HepG2 (cell line): ENCODE results near the gene CAMTA2. TPM values are rescaled to one million over a fixed set of nuclear protein-coding genes. Genes with fewer than 3 reads are reported as not detected.

Source experiments
- ARNTL ChIP-seq: sonication (generic); formaldehyde crosslinking; IDR thresholded peaks from 2 replicates; pipeline ENCODE4 v1.4.0; 2020; ENCODE audit warnings: mild to moderate bottlenecking, missing genetic modification reagents
- HES4 ChIP-seq: sonication (generic); formaldehyde crosslinking; IDR thresholded peaks from 2 replicates; pipeline ENCODE4 v1.9.0; 2021; ENCODE audit warnings: mild to moderate bottlenecking, missing genetic modification reagents, borderline replicate concordance
- NFE2L1 ChIP-seq: sonication (generic); formaldehyde crosslinking; IDR thresholded peaks from 2 replicates; pipeline ENCODE4 v1.4.0; 2020; ENCODE audit warnings: missing genetic modification reagents, mild to moderate bottlenecking, borderline replicate concordance
- SAFB2 ChIP-seq: sonication (generic); formaldehyde crosslinking; IDR thresholded peaks from 2 replicates; pipeline ENCODE4 v1.5.1; 2020; ENCODE audit warnings: missing genetic modification reagents, low read depth, mild to moderate bottlenecking, borderline replicate concordance
- TAF15 ChIP-seq: fragments of 200-400 bp; formaldehyde crosslinking; IDR thresholded peaks from one replicate; pipeline ENCODE4 v1.6.1; 2018; ENCODE audit warnings: mild to moderate bottlenecking, low read depth, low read length; ENCODE audit not compliant: poor library complexity, severe bottlenecking
- ZFP36 ChIP-seq: fragments of 150-350 bp; IDR thresholded peaks from 2 replicates; pipeline ENCODE4 v1.6.1; 2018; ENCODE audit warnings: borderline replicate concordance, low read length, low read depth; ENCODE audit not compliant: partially characterized antibody
- ZFX ChIP-seq: sonication (generic); formaldehyde crosslinking; IDR thresholded peaks from 2 replicates; pipeline ENCODE4 v1.4.0; 2020; ENCODE audit warnings: mild to moderate bottlenecking, low read depth, missing genetic modification reagents, moderate library complexity
- ZNF296 ChIP-seq: sonication (generic); formaldehyde crosslinking; conservative IDR thresholded peaks from 2 replicates; pipeline ENCODE4 v1.5.0; 2020; ENCODE audit warnings: mild to moderate bottlenecking, missing genetic modification reagents
- ZNF333 ChIP-seq: sonication (generic); formaldehyde crosslinking; IDR thresholded peaks from 2 replicates; pipeline ENCODE4 v1.4.0; 2020; ENCODE audit warnings: mild to moderate bottlenecking, missing genetic modification reagents, borderline replicate concordance
- ZNF547 ChIP-seq: sonication (generic); formaldehyde crosslinking; IDR thresholded peaks from 2 replicates; pipeline ENCODE4 v1.5.1; 2020; ENCODE audit warnings: mild to moderate bottlenecking, missing genetic modification reagents
- polyA plus RNA-seq, 8 experiments: library from polyadenylated mRNA; depleted of rRNA in 3 of 8; stranded (reverse) in 7 of 8; unstranded in 1 of 8; fragments of >200 nt; fragmentation: Illumina TruSeq in 4 of 8; extraction: Trizol in 4 of 8; gene quantifications; 2 replicates each; pipeline versions ENCODE4 v1.2.1 to v1.2.3, GENCODE V29; 2011 to 2016; ENCODE audit warnings: low read depth in 4 of 8, missing spikeins in 1 of 8, mixed read lengths in 1 of 8; ENCODE audit not compliant: insufficient read depth in 1 of 8
- total RNA-seq, 5 experiments: library from RNA; depleted of rRNA; stranded (reverse); fragments of >200 nt; fragmentation: Illumina TruSeq; extraction: Trizol; gene quantifications; 2 replicates each; pipeline ENCODE4 v1.2.3, GENCODE V29; 2016; ENCODE audit warnings: low read depth in 1 of 5
- TF ChIP-seq, protein P1 (sequence below): sonication (generic); formaldehyde crosslinking; IDR thresholded peaks from 2 replicates; pipeline ENCODE4; 2020; ENCODE audit warnings: missing genetic modification reagents, mild to moderate bottlenecking, borderline replicate concordance
- TF ChIP-seq, protein P2 (sequence below): sonication (generic); formaldehyde crosslinking; IDR thresholded peaks from 2 replicates; pipeline ENCODE4 v1.4.0; 2020; ENCODE audit warnings: low read depth, mild to moderate bottlenecking, missing genetic modification reagents
- TF ChIP-seq, protein P3 (sequence below): sonication (generic); formaldehyde crosslinking; IDR thresholded peaks from 2 replicates; pipeline ENCODE4 v1.5.0; 2020; ENCODE audit warnings: missing genetic modification reagents, mild to moderate bottlenecking, borderline replicate concordance
- TF ChIP-seq, protein P4 (sequence below): IDR thresholded peaks from 2 replicates; pipeline ENCODE4 v1.6.1; 2018; ENCODE audit warnings: missing genetic modification reagents
- TF ChIP-seq, protein P5 (sequence below): sonication (generic); formaldehyde crosslinking; conservative IDR thresholded peaks from 2 replicates; pipeline ENCODE4 v1.4.0; 2020; ENCODE audit warnings: missing genetic modification reagents
- TF ChIP-seq, protein P6 (sequence below): sonication (generic); formaldehyde crosslinking; IDR thresholded peaks from 2 replicates; pipeline ENCODE4 v1.5.1; 2020; ENCODE audit warnings: mild to moderate bottlenecking, missing genetic modification reagents, moderate library complexity

The CAMTA2 gene
- total and polyA plus RNA-seq, 2 of the 13 experiments (the other 11 are each of a cell fraction or from before 2014, with no cell fraction given) = 4.1 to 7.1 TPM

DNA sequence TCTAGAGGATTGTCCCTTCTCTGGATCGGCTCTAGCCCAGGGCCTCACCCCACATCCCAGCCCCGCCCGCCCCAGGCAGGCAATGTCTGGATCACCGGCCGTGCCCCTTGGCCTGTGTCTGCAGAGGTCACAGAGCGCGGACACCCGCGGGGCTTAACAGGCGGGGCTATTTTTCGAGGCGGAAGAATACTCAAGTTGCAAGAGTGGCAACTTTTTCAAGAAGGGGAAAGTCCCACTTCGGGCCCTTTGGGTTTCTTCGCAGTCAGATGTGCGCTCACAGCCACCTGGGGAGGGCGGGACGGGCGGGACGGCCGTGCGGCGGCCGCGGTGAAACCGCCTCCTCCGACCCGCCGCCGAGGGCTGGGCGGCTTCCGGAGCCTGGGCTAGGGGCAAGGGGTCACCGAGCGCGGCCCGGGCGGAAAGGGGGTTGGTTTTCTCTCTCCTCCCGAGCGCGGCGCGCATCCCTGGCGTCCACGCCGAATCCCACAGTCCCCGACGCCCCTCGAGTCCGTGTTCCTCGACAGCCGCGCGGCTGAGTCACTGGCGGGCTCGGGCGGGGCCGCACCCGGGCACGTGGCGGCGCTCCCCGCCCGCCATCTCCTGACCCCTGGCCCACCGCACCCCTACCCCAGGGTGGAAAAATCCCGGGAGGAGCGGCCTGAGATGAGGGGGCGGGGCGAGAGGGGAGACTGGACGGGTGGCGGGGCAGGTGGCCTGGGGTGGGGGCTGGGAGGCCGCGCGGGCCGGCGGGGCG, 38.0 kb downstream of the CAMTA2 start (continued):
- TF ChIP-seq, protein P1, sequence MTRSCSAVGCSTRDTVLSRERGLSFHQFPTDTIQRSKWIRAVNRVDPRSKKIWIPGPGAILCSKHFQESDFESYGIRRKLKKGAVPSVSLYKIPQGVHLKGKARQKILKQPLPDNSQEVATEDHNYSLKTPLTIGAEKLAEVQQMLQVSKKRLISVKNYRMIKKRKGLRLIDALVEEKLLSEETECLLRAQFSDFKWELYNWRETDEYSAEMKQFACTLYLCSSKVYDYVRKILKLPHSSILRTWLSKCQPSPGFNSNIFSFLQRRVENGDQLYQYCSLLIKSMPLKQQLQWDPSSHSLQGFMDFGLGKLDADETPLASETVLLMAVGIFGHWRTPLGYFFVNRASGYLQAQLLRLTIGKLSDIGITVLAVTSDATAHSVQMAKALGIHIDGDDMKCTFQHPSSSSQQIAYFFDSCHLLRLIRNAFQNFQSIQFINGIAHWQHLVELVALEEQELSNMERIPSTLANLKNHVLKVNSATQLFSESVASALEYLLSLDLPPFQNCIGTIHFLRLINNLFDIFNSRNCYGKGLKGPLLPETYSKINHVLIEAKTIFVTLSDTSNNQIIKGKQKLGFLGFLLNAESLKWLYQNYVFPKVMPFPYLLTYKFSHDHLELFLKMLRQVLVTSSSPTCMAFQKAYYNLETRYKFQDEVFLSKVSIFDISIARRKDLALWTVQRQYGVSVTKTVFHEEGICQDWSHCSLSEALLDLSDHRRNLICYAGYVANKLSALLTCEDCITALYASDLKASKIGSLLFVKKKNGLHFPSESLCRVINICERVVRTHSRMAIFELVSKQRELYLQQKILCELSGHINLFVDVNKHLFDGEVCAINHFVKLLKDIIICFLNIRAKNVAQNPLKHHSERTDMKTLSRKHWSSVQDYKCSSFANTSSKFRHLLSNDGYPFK = no peak
- TF ChIP-seq, protein P2, sequence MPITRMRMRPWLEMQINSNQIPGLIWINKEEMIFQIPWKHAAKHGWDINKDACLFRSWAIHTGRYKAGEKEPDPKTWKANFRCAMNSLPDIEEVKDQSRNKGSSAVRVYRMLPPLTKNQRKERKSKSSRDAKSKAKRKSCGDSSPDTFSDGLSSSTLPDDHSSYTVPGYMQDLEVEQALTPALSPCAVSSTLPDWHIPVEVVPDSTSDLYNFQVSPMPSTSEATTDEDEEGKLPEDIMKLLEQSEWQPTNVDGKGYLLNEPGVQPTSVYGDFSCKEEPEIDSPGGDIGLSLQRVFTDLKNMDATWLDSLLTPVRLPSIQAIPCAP = 0 out of 2 replicates have a peak, but pooled peaks have one; percentile 33
- TF ChIP-seq ZNF547 (CRISPR knock-in tag) (no peak), NFE2L1 (no peak), HES4 (no peak), ZNF333 (peak; percentile 82; the same call in 1 of the 2 replicates), SAFB2 (no peak), ZNF296 (CRISPR knock-in tag) (no peak), TAF15 (peak; percentile 84), ZFP36 (no peak), ARNTL (CRISPR knock-in tag) (peak; percentile 89), ZFX (CRISPR knock-in tag) (0 out of 2 replicates have a peak, but pooled peaks have one; percentile 13)
- TF ChIP-seq, protein P3, sequence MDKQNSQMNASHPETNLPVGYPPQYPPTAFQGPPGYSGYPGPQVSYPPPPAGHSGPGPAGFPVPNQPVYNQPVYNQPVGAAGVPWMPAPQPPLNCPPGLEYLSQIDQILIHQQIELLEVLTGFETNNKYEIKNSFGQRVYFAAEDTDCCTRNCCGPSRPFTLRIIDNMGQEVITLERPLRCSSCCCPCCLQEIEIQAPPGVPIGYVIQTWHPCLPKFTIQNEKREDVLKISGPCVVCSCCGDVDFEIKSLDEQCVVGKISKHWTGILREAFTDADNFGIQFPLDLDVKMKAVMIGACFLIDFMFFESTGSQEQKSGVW (CRISPR knock-in tag) = no peak
- TF ChIP-seq, protein P4, sequence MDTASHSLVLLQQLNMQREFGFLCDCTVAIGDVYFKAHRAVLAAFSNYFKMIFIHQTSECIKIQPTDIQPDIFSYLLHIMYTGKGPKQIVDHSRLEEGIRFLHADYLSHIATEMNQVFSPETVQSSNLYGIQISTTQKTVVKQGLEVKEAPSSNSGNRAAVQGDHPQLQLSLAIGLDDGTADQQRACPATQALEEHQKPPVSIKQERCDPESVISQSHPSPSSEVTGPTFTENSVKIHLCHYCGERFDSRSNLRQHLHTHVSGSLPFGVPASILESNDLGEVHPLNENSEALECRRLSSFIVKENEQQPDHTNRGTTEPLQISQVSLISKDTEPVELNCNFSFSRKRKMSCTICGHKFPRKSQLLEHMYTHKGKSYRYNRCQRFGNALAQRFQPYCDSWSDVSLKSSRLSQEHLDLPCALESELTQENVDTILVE (CRISPR knock-in tag) = no peak
- TF ChIP-seq, protein P5, sequence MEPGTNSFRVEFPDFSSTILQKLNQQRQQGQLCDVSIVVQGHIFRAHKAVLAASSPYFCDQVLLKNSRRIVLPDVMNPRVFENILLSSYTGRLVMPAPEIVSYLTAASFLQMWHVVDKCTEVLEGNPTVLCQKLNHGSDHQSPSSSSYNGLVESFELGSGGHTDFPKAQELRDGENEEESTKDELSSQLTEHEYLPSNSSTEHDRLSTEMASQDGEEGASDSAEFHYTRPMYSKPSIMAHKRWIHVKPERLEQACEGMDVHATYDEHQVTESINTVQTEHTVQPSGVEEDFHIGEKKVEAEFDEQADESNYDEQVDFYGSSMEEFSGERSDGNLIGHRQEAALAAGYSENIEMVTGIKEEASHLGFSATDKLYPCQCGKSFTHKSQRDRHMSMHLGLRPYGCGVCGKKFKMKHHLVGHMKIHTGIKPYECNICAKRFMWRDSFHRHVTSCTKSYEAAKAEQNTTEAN (CRISPR knock-in tag) = no peak
- TF ChIP-seq, protein P6, sequence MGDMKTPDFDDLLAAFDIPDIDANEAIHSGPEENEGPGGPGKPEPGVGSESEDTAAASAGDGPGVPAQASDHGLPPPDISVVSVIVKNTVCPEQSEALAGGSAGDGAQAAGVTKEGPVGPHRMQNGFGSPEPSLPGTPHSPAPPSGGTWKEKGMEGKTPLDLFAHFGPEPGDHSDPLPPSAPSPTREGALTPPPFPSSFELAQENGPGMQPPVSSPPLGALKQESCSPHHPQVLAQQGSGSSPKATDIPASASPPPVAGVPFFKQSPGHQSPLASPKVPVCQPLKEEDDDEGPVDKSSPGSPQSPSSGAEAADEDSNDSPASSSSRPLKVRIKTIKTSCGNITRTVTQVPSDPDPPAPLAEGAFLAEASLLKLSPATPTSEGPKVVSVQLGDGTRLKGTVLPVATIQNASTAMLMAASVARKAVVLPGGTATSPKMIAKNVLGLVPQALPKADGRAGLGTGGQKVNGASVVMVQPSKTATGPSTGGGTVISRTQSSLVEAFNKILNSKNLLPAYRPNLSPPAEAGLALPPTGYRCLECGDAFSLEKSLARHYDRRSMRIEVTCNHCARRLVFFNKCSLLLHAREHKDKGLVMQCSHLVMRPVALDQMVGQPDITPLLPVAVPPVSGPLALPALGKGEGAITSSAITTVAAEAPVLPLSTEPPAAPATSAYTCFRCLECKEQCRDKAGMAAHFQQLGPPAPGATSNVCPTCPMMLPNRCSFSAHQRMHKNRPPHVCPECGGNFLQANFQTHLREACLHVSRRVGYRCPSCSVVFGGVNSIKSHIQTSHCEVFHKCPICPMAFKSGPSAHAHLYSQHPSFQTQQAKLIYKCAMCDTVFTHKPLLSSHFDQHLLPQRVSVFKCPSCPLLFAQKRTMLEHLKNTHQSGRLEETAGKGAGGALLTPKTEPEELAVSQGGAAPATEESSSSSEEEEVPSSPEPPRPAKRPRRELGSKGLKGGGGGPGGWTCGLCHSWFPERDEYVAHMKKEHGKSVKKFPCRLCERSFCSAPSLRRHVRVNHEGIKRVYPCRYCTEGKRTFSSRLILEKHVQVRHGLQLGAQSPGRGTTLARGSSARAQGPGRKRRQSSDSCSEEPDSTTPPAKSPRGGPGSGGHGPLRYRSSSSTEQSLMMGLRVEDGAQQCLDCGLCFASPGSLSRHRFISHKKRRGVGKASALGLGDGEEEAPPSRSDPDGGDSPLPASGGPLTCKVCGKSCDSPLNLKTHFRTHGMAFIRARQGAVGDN (CRISPR knock-in tag) = peak; percentile 88
